ENCODE measurements around the gene CCDC63.
"Not testable (repeated sequence)": the region's sequence is repeated elsewhere in the genome, so short reads cannot be mapped to it uniquely, and the experiment has no call there.

The CCDC63 gene

DNA sequence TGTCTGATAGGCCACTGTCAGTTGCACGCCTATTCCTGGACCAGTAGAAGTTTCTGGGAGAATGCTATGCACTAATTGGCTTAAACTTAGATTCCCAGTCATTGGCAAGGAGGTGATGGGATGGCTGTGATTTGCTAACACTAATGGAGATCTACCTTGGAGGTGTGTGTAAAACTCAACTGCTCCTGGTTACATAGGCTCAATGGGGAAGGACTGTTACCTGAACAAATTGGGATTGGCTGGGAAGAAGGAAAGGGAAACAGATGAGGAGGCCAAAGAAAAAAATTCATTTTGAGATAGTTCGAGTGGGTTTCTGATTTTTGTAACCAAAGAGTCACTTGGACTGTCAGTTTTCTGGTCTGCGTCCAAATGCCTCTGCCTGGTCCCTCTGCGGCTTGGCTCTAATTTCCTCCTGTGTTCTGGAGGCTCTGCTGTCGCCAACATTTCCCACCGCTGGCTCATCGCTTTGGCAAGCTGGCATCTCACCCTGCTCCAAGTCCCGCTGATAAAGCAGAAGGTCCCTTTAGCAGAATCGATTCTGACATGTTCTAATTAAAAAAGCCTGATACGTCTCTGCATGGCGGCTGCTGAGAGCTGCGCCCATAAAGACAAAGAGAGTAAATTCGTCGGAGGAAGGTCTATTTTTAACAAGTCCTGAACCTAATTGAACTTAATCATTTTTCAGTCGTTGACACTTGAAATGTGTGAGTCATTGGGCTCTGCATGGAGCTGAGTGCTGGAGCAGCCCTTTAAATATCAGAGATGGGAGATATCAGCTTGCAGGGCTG is 2.0 kb upstream of the CCDC63 start:
- DNase-seq: no peak

DNA sequence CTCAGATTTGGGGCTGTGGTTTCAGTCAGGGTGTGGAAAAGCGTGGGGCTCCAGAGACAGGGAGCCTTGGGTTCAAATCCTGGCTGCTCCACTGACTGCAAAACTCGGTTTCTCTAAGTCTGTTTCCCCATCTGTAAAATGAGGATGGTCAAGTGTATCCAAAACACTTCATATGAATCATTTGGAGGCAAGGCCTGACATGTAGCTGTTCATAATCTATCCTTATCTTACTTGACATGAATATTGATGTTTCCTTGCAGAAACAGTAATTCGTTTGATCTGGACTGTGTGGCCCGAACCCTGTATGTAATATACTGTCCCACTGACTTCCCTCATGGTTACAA is 1.5 kb upstream of the CCDC63 start:
- no peak for DNase-seq

DNA sequence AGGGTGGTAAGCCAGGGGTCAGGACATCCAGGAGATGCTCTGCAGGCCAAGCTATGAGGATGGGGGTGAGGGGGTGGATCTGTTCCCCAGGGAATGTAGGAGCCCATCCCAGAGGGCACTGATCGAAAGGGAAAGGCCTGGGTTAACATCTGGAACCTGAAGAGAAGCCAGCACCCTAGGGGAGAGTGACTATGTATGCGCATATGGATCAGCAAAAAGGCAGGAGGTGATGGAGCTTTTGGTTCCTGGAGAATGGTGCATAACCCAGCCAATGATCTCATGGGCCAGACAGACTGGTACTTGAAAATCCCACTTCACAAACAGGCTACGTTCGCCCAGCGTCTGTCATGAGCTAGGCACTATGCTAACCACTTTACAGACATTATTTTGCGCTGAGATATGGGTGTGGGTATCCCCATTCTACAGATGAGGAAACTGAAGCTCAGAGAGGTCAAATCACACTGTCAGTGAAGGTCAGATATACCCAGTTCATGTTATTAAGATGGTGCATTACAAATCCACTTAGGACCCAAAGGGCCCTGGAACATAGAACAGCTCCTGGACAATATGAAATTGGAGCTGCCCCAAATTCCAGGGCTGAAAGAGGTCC is 1.6 kb downstream of the CCDC63 start:
- DNase-seq: no peak

DNA sequence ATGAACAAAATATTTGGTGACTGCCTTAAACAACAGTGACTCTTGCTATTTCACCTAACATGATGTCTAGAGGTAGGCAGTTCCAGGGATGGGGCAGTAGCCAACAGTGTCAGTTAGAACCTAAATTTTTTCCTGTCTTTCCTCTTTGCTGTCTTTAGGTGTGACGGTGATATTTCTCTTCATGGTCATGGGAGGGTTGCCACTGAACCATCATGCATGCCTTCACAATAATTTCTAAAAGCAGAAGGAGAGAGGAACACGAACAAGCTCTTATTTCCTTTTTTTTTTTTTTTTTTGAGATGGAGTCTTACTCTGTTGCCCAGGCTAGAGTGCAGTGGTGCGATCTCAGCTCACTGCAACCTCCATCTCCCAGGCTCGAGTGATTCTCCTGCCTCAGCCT is 2.4 kb downstream of the CCDC63 start:
- DNase-seq: no peak

DNA sequence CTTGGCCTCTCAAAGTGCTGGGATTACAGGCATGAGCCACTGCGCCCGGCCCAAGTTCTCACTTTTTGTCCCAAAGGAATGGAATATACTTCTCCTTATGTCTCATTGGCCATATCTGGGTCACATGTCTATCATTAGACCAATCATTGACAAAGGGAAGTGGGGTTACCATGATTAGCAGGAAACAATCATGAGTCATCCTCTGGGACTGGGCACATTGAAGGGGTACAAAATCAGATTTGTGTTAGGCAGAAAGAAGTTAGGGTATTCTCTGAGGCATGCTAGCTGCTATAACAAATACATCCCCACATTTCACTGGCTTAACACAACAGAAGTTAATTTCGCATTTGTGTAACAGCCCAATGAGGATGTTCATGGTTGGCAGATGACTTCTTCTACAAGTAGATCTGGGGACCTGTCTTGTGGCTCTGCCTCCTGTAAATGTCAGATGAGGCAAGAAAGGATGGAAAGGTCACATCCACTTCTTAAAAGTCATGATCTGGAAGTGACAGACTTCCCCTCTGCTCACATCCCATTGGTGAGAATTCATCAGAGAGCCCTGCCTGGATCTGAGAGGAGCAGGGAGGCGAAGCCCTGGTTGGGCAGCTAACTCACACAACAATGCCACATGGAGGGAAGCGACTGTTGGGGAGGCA is 3.1 kb downstream of the CCDC63 start:
- DNase-seq: no peak

DNA sequence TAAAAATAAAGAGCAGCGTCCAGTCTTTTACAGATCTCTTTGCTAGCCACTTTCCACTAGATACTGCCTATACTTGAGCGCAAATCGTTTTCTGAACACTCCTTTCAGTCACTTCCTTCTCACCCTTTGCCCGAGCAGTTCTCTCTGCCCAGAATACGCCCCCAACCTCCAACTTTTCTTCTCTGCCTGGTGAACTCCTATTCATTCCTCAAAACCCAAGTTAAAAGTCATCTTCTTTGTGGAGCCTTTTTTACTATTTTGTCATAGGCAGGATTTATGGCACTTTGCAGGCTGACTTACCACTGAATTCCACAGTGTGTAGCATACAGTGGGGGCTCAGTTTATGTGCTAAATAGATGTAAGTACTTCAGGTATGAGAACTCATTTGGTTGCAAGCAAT is 4.0 kb downstream of the CCDC63 start:
- no peak for DNase-seq

DNA sequence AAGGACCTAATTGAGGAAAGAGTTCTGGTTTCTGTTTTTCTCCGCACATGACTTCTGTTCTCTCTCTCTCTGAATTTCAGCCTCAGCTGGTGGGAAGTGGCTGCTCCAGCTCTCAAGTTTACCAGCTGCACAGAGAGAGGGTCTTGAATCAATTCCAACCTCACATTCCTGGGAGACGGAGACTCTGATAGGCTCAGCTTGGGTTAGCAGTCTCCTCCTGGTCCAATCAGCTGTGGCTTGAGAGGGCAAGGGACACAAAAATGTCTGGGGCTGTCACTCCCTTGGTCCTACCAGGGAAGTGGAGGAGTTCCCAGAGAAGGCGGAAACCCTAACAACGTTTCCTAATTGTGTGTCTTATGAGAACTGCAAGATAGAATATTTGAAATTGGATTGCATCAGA is 7.0 kb downstream of the CCDC63 start:
- DNase-seq: no peak

DNA sequence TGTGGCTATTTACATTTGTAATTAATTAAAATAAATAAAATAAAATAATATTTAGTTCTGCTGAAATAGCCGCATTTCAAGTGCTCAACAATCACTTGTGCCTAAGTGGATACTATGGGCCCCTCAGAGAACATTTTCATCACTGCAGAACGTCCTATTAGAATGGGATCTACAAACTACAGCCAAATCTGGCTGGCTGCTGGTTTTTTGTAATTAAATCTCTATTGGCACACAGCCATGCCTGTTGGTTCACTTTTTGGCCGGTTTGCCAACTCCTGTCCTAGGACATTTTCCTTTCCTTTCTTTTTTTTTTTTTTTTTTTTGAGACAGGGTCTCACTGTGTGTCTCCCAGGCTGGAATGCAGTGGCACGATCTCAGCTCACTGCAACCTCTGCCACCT is 9.8 kb downstream of the CCDC63 start:
- DNase-seq: no peak

DNA sequence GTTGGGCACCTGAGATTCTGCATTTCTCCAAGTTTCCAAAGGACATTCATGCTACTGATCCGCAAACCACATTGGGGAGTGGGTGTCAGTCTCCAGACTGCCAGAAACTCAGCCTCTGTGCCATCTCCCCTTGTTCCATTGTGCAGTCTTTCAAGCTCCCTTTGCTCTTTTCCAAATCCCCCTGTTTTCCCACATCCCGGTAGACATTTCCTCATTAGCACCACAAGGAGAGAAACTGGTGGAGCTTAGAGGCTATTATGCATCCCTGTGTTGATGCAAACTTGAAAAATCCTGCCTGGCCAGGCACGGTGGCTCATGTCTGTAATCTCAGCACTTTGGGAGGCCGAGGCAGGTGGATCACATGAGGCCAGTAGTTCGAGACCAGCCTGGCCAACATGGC is 10.7 kb downstream of the CCDC63 start:
- DNase-seq: no peak

DNA sequence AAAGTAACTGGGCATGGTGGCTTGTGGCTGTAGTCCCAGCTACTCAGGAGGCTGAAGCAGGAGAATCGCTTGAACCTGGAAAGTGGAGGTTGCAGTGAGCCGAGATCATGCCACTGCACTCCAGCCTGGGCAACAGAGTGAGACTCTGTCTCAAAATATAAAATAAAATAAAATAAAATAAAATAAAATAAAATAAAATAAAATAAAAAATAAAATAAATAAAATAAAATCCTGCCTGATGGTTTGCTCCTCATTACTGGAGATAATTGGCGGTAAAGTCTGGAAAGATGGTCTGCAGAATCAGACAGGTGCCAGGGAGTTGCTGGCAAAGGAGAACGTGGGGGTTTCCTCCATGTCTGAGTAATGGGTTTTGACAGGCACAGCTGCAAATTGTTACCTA is 11.2 kb downstream of the CCDC63 start:
- not testable (repeated sequence) for DNase-seq

DNA sequence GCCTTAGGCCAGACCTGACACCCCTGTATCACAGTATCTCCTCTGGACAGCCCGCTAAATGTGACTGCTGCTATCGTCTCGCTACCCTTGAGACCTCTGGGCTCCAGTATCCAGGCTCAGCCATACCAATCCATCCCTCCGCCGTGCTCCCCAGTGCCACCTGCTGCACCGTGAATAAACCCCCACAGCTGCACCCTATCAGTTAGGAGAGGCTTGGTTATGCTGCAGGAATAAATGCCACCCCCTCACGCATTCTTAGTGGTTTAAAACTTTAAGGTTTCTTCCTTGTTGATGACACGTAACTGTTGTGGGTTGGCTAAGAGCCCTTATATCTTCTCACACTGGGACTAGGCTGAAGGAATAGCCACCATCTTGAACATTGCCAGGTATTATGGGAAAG is 12.1 kb downstream of the CCDC63 start:
- DNase-seq: no peak

DNA sequence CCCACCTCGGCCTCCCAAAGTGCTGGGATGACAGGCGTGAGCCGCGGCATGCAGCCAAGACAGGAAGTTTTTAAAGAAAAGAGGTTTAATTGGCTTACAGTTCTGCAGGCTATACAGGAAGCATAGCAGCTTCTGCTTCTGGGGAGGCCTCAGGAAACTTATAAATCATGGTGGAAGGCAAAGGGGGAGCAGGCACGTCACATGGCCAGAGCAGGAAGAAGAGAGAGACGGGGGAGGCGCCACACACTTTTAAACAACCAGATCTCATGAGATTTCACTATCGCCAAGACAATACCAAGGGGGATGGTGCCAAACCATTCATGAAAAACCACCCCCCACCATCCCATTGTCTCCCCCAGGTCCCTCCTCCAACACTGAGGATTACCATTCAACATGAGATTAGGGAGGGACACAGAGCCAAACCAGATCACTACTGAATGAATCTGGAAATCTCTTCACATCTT is 14.1 kb downstream of the CCDC63 start:
- DNase-seq: no peak

DNA sequence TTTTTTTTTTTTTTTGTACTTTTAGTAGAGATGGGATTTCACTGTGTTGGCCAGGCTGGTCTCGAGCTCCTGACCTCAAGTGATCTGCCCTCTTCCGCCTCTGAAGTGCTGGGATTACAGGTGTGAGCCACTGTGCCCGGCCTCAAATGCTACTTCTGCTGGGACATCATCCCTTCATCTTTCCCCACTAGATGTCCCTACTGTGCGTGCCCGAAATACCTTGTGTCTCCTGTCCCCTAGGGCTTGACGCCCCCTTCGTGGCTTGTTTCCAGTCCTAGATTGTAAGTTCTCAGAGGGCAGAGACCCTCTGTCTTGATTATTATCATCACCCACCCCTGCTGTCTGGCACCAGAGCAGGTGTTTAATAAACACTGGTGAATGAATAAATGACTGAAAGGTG is 14.9 kb downstream of the CCDC63 start:
- no peak for DNase-seq

DNA sequence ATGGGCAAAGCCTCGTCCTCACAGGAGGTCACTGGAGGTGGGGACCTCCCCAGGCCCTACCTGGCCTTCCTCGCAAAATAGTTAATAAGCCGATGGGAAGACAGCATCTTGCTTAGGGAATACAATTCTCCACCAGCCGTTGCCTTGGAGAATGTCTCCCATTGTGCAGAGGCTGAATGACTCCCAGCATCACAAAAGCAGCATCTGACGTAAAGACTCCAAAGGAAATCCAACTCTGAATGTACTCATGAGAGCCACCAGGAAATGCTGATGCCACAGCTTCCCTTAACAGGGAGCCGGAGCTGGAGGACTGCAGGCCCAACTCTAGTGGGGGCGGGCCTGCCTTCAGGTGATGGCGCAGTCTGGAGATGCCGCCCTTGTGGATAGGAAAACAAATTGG is 15.5 kb downstream of the CCDC63 start:
- no peak for DNase-seq

DNA sequence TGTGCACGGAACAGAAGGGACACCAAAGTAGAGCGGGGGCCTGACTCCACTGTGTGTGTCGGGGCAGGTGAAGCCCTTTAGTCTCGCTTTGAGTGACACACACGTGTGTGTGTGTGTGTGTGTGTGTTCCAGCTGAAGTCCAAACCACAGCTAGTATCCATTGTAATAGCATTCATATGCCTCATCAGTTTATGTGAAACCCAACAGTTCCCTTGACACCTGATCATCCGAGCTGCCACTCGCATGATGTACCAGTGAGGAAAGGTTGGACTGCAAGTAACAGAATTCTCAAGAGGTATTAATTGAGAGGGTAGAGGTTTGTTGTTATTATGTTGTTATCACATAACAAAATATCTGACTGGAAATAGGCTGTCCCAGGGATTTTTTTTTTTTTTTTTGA is 16.4 kb downstream of the CCDC63 start:
- no peak for DNase-seq

DNA sequence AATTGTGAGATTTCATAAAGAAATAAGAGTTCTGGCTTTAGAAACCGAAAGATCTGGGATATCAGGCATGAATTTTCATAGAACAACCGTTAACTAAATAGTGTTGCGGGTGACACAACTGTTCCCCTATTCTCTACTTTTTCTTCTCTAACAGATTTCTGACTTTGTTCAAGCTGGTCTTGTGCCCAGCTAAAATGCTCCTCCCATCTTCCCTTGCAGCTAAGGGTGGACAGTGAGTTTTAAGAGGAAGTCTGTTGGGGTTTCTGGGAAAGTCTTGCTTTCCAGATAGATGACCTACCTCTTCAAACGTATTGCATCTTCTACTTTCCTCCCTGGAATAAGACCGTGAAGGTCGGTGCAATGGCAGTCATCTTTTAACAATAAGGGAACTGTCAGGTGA is 18.7 kb downstream of the CCDC63 start:
- DNase-seq: no peak

DNA sequence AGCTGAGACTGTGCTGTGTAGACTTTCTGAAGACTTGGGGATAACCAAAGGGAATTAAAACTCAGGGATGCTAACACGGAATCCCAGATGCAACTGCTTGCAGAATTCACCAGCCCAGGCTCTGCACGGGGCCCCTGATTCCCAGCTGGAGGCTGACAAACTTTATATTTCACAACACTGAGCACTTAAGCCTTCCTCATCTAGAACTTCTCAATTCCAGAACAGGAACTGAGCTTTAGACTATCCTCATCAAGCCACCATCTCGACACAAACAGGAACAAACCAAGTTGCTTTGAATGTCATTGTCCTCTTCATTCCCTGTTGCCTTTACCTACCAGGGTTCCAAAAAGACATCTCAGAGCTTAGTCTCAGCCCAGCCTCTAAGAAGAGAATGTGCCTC is 22.2 kb downstream of the CCDC63 start:
- no peak for DNase-seq

DNA sequence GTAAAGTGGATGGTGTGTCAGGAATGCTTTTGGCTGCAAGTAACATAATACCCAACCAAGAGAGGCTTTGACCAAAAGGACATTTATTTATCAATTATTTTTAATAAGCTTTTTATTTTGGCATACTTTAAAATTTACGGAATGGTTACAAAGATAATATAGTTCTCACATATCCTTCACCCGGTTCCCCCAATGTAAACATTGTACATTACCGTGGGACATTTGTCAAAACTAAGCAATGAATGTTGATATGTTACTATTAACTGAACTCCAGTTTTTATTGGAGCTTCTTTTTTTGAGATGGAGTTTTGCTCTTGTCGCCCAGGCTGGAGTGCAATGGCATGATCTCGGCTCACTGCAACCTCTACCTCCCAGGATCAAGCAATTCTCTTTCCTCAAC is 23.0 kb downstream of the CCDC63 start:
- DNase-seq: no peak

DNA sequence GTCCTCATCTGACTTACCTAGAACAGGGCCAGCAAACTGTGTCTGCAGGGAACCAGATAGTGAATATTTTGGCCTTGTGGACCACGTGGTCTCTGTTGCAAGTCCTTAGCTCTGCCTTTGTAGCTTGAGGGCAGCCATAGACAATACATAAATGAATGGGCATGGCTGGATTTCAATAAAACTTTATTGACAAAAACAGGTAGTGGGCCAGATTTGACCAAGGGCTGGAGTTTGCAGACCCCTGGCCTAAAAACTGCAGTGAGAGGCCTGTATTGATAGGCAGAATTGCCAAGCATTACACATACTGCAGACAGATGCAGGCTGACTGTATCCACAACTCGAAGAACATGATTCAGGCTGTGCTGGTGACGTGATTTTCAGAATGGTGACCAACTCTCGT is 25.3 kb downstream of the CCDC63 start:
- DNase-seq: no peak

DNA sequence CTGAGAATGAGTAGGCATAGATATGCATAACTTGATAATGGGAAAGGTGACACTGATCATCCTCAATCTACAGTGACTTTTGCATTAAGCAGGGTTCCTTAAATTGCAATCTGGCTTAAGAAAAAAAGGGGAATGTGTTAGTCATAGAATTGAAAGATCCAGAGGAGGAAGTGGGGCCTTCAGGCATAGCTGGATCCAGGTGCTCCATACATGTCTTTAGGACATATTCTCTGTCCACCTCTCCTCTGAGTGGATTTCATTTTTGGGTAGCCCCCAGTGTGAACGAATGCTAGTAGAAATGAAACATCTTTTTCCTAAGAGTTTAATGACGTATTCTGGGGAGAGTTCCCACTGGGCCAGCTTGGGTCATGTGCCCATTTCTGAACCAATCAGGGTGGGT is 27.6 kb downstream of the CCDC63 start:
- DNase-seq: no peak

DNA sequence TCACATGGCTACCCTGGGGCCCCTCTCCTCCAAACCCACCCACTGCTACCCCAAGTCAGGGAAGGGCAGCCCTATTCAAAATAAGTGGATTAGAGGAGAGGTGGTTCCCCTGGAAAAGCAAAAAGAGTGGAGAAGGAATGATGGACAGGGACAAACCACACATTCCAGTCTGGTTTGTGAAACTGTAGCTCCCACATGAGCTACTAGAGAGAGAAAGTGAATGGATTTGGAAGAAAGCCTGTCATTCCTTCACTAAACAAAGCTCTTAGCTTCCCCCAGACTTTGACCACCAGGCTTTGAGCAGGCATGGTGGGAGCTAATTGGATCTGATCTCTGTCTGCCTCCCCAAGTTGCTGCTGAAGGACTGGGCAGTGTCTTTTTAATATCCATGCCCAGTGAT is 28.0 kb downstream of the CCDC63 start:
- DNase-seq: no peak

DNA sequence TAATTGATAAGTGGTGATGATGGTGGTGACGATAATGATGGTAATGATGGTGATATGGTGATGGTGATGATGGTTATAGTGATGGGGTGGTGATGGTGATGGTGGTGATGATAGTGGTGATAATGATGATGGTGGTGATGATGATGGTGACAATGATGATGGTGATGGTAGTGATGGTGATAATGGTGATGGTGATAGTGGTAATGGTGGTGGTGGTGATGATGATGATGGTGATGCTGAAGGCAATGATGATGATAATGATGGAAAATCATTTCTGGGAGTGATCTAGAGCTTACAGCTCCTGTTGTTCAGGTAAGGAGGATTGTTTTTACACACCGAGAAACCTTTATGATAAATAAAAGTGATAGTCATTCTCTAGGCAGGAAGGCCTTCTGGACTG is 33.9 kb downstream of the CCDC63 start:
- no peak for DNase-seq

DNA sequence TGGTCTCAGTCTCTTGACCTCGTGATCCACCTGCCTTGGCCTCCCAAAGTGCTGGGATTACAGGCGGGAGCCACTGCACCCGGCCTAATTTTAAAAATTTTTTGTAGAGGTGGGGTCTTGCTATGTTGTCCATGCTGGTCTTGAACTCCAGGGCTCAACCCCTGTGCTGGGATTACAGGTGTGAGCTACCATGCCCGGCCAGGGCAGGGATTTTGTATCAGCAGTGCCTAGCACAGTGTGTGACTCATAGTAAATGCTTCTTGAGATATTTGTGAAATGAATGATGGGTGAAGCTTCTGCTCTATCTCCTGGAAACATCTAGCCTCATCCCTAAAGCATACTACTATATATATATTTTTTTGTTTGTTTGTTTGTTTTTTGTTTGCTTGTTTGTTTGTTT is 36.5 kb downstream of the CCDC63 start:
- DNase-seq: no peak

DNA sequence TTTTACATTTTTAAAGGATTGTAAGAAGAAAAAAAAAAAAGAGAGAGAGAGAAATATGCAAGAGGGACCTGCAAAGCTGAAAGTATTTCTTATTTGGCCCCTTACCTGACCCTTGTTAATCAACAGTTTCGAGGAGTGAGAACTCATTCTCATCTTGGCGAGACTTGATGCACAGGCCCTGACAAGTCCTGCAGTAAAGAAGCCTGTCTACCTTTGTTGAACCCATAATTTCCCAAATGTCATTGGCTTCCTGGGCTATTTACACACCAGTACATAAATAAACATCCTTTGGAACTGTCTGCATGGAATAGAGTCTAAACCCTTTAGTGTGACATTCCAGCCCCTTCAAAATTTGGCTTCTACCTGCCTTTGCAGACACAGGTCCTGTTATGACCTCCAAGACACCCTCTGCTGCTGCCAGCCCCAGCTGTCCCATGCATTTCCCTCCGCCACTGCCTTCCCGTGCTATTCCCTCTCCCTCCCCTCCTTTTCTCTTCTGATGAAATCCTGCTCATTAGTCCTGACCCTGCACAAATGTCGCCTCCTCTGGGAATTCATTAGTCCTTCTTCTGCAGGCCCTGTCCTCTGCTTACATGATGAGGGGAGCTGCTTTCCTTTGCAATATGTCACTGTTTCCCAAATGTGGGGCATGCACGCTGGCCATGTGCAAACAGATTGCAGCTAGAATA is 38.5 kb downstream of the CCDC63 start:
- DNase-seq: peak; percentile 21

Data from NCI-H2171 (cell line).